ENCODE data around the gene DIP2B. TPM values are rescaled to one million over a fixed set of nuclear protein-coding genes. Genes with fewer than 3 reads are reported as not detected.

DIP2B gene
- total RNA-seq, 1 experiment from 2014 or later: 26.1 TPM

DNA sequence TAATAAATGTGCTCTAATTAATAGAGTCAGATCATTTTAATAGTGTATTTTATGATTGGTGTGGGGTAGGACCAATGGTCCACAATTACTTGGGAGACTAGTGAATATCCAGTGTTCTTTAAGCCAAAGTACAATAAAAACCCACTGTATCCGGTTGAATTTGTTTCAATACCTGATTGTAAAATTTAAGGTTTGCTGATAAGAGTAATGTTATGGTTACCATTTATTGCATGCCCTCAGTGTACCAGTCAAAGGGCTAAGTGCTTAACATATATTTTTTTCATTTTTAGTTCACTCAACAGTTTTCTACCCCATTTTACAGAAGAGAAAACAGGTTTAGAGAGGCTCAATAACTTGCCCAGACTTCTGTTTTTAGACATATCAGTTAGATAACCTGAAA, 161.2 kb downstream of the DIP2B start:
- Mint-ChIP-seq H3K4me3 (no peak overlapping the region), H3K27ac (no peak overlapping the region), H3K36me3 (no peaks in the 10 kb centered on the region), H3K9me3 (no peaks in the 10 kb centered on the region), H3K27me3 (ENCODE audit: low read depth) (no peaks in the 10 kb centered on the region), H3K4me1 (no peaks in the 10 kb centered on the region)
- DNase-seq (ENCODE audit: low spot score) (no peak), ATAC-seq (no peak)
- POLR2A ChIA-PET: no interaction called here
- no peak for TF ChIP-seq HMGA2 (CRISPR knock-in tag; IDR thresholded peaks at IDR 0.05)
- no peak for TF ChIP-seq PRRX2 (CRISPR knock-in tag; IDR thresholded peaks at IDR 0.05)
- TF ChIP-seq ZNF219 (CRISPR knock-in tag; IDR thresholded peaks at IDR 0.05; ENCODE audit: borderline replicate concordance): no peak
- TF ChIP-seq TP53 (CRISPR knock-in tag; IDR thresholded peaks at IDR 0.05): no peak
- TF ChIP-seq CREM (CRISPR knock-in tag; IDR thresholded peaks at IDR 0.05): no peak
- TF ChIP-seq, protein P1, sequence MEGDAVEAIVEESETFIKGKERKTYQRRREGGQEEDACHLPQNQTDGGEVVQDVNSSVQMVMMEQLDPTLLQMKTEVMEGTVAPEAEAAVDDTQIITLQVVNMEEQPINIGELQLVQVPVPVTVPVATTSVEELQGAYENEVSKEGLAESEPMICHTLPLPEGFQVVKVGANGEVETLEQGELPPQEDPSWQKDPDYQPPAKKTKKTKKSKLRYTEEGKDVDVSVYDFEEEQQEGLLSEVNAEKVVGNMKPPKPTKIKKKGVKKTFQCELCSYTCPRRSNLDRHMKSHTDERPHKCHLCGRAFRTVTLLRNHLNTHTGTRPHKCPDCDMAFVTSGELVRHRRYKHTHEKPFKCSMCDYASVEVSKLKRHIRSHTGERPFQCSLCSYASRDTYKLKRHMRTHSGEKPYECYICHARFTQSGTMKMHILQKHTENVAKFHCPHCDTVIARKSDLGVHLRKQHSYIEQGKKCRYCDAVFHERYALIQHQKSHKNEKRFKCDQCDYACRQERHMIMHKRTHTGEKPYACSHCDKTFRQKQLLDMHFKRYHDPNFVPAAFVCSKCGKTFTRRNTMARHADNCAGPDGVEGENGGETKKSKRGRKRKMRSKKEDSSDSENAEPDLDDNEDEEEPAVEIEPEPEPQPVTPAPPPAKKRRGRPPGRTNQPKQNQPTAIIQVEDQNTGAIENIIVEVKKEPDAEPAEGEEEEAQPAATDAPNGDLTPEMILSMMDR (IDR thresholded peaks at IDR 0.05): no peak
- TF ChIP-seq, protein P2, sequence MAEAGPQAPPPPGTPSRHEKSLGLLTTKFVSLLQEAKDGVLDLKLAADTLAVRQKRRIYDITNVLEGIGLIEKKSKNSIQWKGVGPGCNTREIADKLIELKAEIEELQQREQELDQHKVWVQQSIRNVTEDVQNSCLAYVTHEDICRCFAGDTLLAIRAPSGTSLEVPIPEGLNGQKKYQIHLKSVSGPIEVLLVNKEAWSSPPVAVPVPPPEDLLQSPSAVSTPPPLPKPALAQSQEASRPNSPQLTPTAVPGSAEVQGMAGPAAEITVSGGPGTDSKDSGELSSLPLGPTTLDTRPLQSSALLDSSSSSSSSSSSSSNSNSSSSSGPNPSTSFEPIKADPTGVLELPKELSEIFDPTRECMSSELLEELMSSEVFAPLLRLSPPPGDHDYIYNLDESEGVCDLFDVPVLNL (CRISPR knock-in tag; IDR thresholded peaks at IDR 0.05; ENCODE audit: borderline replicate concordance, low read depth): no peak
- TF ChIP-seq, protein P3, sequence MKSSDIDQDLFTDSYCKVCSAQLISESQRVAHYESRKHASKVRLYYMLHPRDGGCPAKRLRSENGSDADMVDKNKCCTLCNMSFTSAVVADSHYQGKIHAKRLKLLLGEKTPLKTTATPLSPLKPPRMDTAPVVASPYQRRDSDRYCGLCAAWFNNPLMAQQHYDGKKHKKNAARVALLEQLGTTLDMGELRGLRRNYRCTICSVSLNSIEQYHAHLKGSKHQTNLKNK (CRISPR knock-in tag; IDR thresholded peaks at IDR 0.05): no peak
- CTCF ChIA-PET: interaction anchor here (1.6 kb wide), 1 partner anchor 28 kb away, joined by 6 read pairs; no protein-coding TSS in a partner anchor

DNA sequence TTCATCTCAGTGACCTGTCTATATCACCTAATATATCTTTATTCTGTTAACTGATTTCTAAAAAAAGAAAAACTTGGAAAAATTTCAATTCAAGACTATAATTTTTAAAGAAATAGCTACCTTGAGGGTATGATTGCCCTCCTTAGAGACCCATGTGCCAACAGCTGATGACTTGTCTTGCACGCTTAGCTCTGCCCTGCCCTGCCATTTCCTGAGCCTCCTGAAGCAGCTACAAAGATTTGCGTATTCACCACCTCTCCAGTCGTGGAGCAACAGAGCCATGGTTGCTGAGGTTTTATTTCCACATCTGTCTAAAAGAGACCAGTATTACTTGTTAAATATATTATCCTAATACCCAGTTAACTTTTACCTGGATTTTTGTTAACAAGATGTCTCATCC, 167.4 kb downstream of the DIP2B start:
- no peaks in the 10 kb centered on the region for H3K4me1 Mint-ChIP-seq
- H3K4me3 Mint-ChIP-seq: no peak overlapping the region
- DNase-seq (ENCODE audit: low spot score) (no peak), ATAC-seq (no peak)
- H3K36me3 Mint-ChIP-seq: peaks cover 14% of the 10 kb centered on the region
- H3K9me3 Mint-ChIP-seq: no peaks in the 10 kb centered on the region
- H3K27ac Mint-ChIP-seq: no peak overlapping the region
- ChIA-PET CTCF (no interaction called here), POLR2A (no interaction called here)
- no peaks in the 10 kb centered on the region for H3K27me3 Mint-ChIP-seq (ENCODE audit: low read depth)
- TF ChIP-seq, protein P4, sequence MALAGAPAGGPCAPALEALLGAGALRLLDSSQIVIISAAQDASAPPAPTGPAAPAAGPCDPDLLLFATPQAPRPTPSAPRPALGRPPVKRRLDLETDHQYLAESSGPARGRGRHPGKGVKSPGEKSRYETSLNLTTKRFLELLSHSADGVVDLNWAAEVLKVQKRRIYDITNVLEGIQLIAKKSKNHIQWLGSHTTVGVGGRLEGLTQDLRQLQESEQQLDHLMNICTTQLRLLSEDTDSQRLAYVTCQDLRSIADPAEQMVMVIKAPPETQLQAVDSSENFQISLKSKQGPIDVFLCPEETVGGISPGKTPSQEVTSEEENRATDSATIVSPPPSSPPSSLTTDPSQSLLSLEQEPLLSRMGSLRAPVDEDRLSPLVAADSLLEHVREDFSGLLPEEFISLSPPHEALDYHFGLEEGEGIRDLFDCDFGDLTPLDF (CRISPR knock-in tag; IDR thresholded peaks at IDR 0.05): no peak
- TF ChIP-seq, protein P5, sequence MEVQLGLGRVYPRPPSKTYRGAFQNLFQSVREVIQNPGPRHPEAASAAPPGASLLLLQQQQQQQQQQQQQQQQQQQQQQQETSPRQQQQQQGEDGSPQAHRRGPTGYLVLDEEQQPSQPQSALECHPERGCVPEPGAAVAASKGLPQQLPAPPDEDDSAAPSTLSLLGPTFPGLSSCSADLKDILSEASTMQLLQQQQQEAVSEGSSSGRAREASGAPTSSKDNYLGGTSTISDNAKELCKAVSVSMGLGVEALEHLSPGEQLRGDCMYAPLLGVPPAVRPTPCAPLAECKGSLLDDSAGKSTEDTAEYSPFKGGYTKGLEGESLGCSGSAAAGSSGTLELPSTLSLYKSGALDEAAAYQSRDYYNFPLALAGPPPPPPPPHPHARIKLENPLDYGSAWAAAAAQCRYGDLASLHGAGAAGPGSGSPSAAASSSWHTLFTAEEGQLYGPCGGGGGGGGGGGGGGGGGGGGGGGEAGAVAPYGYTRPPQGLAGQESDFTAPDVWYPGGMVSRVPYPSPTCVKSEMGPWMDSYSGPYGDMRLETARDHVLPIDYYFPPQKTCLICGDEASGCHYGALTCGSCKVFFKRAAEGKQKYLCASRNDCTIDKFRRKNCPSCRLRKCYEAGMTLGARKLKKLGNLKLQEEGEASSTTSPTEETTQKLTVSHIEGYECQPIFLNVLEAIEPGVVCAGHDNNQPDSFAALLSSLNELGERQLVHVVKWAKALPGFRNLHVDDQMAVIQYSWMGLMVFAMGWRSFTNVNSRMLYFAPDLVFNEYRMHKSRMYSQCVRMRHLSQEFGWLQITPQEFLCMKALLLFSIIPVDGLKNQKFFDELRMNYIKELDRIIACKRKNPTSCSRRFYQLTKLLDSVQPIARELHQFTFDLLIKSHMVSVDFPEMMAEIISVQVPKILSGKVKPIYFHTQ (CRISPR knock-in tag; IDR thresholded peaks at IDR 0.05): no peak
- TF ChIP-seq SMAD3 (CRISPR knock-in tag; IDR thresholded peaks at IDR 0.05; ENCODE audit: borderline replicate concordance): no peak
- no peak for TF ChIP-seq CREM (CRISPR knock-in tag; IDR thresholded peaks at IDR 0.05)
- no peak for TF ChIP-seq GTF2I (CRISPR knock-in tag; conservative IDR thresholded peaks at IDR 0.05)
- no peak for TF ChIP-seq ATF1 (CRISPR knock-in tag; IDR thresholded peaks at IDR 0.05)
- TF ChIP-seq IRF2 (CRISPR knock-in tag; IDR thresholded peaks at IDR 0.05; ENCODE audit: borderline replicate concordance, low read depth): no peak
- TF ChIP-seq, protein P6, sequence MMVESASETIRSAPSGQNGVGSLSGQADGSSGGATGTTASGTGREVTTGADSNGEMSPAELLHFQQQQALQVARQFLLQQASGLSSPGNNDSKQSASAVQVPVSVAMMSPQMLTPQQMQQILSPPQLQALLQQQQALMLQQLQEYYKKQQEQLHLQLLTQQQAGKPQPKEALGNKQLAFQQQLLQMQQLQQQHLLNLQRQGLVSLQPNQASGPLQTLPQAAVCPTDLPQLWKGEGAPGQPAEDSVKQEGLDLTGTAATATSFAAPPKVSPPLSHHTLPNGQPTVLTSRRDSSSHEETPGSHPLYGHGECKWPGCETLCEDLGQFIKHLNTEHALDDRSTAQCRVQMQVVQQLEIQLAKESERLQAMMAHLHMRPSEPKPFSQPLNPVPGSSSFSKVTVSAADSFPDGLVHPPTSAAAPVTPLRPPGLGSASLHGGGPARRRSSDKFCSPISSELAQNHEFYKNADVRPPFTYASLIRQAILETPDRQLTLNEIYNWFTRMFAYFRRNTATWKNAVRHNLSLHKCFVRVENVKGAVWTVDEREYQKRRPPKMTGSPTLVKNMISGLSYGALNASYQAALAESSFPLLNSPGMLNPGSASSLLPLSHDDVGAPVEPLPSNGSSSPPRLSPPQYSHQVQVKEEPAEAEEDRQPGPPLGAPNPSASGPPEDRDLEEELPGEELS (CRISPR knock-in tag; IDR thresholded peaks at IDR 0.05): no peak
- no peak for TF ChIP-seq CBFB (CRISPR knock-in tag; IDR thresholded peaks at IDR 0.05; ENCODE audit: low read depth)
- no peak for TF ChIP-seq TP53 (CRISPR knock-in tag; IDR thresholded peaks at IDR 0.05)
- no peak for TF ChIP-seq ETV6 (CRISPR knock-in tag; IDR thresholded peaks at IDR 0.05)
- no peak for TF ChIP-seq ESRRA (CRISPR knock-in tag; IDR thresholded peaks at IDR 0.05; ENCODE audit: borderline replicate concordance)
- TF ChIP-seq, protein P7, sequence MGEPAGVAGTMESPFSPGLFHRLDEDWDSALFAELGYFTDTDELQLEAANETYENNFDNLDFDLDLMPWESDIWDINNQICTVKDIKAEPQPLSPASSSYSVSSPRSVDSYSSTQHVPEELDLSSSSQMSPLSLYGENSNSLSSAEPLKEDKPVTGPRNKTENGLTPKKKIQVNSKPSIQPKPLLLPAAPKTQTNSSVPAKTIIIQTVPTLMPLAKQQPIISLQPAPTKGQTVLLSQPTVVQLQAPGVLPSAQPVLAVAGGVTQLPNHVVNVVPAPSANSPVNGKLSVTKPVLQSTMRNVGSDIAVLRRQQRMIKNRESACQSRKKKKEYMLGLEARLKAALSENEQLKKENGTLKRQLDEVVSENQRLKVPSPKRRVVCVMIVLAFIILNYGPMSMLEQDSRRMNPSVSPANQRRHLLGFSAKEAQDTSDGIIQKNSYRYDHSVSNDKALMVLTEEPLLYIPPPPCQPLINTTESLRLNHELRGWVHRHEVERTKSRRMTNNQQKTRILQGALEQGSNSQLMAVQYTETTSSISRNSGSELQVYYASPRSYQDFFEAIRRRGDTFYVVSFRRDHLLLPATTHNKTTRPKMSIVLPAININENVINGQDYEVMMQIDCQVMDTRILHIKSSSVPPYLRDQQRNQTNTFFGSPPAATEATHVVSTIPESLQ (CRISPR knock-in tag; IDR thresholded peaks at IDR 0.05): no peak
- TF ChIP-seq, protein P8, sequence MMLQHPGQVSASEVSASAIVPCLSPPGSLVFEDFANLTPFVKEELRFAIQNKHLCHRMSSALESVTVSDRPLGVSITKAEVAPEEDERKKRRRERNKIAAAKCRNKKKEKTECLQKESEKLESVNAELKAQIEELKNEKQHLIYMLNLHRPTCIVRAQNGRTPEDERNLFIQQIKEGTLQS (CRISPR knock-in tag; conservative IDR thresholded peaks at IDR 0.05): no peak
- no peak for TF ChIP-seq NFYB (CRISPR knock-in tag; conservative IDR thresholded peaks at IDR 0.05; ENCODE audit: low read depth)
- TF ChIP-seq, protein P9, sequence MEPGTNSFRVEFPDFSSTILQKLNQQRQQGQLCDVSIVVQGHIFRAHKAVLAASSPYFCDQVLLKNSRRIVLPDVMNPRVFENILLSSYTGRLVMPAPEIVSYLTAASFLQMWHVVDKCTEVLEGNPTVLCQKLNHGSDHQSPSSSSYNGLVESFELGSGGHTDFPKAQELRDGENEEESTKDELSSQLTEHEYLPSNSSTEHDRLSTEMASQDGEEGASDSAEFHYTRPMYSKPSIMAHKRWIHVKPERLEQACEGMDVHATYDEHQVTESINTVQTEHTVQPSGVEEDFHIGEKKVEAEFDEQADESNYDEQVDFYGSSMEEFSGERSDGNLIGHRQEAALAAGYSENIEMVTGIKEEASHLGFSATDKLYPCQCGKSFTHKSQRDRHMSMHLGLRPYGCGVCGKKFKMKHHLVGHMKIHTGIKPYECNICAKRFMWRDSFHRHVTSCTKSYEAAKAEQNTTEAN (CRISPR knock-in tag; IDR thresholded peaks at IDR 0.05): no peak
